NCI-H1930 (cell line): Measurements from ENCODE around the gene RAB1A.

ENCODE experiments used
- DNase-seq, 2 experiments: peaks; one replicate each; lab custom pipeline; 2025; lab: John Stamatoyannopoulos, UW

RAB1A gene

DNA sequence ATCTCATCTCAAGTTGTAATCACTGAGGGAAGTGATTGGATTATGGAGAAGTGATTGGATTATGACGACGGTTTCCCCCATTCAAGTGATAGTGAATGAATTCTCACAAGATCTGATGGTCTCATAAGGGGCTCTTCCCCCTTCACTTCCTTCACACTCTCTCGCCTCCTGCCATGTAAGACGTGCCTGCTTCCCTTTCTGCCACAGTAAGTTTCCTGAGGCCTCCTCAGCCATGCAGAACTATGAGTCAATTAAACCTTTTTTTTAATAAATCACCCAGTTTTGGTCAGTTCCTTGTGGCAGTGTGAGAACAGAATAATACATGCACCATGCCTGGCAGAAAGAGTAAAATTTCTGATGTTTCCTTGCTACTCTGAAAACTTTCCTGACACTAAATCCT, 37.1 kb downstream of the RAB1A start:
- DNase-seq: no peak

DNA sequence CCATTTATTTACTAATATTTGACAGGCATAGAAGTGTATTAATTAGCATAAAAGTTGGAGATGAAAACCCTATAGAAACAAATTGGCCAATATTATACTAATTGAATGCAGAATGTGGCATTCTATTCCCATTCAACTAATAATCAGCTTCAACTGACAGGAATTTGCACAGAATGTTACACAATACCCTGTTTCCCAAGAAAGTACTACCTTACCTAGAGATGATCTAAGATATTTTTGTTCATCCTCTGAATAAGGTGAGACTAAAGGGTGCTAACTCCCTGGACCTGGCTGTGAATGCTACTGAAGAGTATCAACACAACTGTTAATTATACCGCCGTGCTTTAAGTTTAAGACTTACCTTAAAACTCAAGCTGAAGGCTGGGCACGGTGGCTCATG, 44.8 kb downstream of the RAB1A start:
- no peak for DNase-seq

DNA sequence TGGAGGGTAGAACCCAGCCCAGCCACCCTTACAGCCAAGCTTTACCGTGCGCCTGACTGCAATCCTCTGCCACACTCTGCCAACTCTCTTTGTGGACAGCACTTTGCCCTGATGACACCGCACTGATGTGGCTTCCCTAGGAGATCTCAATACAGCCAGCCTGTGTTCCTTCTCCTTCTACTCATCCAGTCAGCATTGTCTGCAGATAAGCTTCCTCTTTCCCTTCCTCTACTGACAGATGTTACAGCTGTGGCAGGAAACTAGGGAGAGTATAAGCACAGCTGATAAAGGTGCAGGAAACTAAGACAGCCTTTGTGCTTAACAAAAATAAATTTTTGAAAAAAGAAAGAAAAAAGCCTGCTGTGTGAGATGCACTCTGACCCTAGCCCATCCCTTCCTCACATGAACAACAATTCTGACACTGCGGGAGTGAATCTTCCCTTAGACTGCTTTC, 48.6 kb downstream of the RAB1A start:
- no peak for DNase-seq

DNA sequence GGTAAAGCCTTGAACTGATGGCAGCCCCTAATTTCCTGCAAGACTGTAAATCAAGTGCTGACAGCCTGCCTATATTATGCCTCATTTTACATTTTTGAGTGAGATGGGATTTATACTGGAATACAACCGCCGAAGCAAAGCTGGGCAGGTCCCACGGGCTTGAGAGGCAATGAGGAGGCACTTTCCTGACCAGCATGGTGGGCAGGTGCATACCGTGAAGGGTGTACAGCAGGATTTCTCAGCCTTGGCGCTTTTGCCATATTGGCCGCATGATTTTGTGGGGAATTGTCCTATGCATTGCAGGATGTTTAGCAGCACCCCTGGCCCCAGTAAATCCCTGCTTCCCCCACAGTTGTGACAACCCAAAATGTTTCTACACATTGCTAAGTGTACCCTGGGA, 50.9 kb downstream of the RAB1A start:
- no peak for DNase-seq

DNA sequence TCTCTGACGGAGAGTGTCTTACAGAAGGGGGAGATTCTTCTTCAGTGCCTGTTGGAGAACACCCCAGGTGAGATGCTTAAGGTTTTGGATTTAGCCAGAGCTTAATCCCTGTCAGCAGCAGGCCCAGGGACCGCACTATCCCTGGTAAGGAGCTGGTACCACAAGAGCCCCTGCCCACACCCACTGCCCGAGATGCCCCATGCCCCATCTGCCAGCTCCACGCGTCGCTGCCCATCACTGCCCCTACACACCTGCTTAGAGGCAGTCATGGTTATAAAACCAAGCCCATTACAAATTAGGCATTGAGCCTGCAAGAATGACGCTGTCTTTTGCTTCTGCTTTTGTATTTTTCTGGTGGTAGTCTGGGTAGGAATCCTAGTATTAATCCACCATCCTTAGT, 52.0 kb downstream of the RAB1A start:
- no peak for DNase-seq

DNA sequence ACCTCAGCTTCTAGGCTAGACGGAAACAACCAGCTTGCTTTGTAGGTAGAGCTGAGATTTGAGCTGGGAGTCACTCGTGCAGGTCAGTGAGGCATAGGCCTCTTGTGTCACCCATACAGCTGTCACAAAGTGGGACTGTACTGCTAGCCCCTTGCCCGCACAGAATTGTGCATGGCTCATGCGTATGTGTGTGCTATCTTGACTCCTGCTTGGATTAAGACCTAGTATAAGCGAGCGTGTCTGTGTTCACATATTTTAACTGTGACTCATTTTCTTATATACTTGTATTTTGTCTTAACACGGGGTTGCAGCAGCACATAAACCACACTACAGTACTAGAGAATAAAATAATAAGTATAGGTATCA, 53.6 kb downstream of the RAB1A start:
- no peak for DNase-seq

DNA sequence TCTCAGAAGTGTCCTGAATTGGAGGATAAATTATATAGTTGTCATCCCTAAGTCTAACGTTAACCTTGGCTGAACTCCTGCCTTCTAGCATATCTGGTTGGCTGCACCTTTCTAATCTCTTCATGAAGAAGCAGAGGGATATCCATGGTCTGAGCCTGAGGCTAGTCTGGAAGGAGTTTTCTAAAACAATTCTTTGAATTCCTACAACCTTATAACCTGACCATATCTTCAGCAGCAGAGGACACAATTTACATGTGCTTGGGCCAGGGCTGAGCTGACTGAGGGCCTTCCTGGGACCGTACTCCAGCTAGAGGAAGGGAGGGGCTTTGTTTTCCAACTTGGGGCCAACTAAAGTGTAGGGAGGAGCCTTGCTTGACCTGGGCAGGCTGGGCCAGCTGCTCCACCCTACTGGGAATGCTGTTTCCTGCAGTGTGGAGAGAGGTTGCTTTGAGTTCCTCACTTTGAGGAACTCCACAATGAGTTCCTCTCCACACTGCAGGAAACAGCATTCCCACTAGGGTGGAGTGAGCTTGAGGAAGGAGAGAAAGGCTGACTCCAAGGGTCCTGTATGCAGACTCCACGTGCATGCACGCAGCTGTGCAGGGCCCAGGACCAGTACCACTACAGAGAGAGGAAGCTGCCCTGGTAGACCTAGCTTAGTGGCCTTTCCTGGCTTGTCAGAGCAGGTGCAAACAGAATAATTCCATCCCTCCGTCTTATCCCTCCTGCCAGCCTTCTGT, 54.1 kb downstream of the RAB1A start:
- DNase-seq: no peak

DNA sequence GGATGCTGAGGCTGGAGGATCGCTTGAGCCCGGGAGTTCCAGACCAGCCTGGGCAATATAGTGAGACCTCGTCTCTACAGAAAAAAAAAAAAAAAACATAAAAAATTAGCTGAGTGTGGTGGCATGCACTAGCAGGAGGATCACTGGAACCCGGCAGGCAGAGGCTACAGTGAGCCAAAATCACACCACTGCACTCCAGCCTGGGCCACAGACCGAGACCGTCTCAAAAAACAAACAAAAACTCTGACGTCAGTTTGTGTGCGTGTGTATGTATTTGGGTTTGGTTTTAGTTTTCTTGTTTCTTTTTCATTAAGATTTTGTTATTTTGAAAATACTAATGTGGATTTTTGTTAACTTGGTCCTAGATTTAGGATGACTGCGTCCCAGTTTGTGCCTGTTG, 54.7 kb downstream of the RAB1A start:
- no peak for DNase-seq

DNA sequence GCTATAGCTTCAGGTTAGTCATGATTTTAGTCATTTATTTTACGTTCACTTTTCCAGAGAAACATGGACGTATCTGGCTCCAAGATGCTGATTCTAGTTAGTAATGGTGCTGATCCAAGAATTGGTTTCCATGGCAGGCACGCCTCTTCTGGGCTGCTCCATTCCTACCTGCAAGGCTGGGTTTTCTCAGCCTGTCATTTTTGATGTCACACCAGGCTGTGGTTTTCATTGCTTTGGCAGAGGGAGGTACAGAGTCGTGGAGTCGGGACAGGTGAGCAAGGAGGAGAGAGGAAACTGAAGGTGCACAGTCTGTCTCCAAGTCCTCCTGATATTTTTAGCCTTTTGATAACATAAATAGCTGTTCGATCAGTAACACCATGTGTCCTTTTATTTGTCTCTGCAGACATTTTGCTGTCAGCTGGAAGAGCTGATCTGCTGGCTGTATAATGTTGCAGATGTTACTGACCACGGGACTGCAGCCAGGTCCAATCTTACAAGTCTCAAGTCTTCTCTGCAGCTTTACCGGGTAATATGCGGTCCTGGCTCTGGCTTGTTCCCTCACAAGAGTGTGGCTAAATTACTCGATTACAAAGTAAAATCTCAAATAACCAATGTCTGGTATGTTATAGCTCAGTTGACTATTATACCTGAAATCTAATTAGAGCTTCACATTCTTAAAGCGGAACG, 55.9 kb downstream of the RAB1A start:
- no peak for DNase-seq

DNA sequence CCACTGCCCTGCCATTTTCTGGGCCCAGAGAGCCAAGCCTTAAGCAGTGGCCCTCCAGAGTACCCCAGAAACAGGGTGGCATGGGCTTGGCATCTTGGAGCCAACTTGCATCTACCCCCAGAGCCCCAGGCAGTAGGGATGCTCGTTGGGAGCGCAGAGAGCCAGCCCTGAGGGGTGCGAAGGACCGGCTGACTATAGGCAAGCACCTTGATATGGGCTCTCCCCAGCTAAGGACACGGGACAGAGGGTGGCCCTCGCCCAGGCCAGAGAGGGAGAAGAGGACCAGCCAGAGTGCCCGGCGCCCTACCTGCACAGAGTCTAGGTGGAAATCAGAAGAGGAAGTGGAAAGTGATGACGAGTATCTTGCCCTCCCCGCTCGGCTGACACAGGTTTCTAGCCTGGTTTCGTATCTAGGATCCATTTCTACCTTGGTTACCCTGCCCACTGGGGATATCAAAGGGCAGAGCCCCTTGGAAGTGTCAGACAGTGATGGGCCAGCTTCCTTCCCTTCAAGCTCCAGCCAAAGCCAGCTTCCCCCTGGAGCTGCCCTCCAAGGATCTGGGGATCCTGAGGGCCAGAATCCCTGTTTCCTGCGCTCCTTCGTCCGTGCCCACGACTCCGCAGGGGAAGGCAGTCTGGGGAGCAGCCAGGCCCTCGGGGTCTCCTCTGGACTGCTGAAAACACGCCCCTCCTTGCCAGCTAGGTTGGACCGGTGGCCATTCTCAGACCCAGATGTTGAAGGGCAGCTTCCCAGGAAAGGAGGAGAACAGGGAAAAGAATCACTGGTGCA, 57.5 kb downstream of the RAB1A start:
- no peak for DNase-seq

DNA sequence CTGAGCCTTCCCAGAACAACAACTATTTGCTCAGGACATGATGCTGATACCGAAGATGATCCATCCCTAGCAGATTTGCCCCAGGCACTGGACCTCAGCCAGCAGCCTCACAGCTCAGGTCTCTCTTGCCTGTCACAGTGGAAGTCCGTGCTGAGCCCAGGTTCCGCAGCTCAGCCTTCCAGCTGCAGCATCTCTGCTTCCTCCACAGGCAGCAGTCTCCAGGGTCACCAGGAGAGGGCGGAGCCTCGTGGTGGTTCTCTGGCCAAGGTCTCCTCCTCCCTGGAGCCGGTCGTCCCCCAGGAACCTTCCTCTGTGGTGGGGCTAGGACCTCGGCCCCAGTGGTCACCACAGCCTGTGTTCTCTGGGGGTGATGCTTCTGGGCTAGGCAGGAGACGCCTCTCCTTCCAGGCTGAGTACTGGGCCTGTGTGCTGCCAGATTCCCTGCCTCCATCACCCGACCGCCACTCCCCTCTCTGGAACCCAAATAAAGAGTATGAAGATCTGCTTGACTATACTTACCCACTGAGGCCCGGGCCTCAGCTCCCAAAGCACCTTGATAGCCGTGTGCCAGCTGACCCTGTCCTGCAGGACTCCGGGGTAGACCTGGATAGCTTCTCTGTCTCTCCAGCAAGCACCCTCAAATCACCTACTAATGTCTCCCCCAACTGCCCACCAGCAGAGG, 58.3 kb downstream of the RAB1A start:
- DNase-seq: no peak

DNA sequence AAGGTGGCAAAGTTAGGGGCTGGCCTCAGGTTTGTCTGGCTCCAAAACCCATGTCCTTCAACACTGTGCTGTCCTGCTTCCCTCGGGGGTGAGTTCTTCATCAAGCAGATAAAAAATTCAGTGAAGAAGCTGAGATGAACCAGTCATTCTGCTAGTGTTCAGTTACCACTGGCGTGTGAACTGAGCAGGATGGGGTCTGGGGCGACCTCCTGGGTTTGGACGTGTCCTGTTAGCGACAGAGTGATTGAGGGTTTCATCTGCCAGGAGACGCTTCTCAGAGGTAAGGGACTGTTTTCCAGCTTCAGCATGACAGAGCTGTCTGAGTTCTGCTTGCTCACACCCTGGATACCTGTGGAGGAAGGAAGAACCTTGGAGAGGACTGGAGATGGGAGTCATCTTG, 59.0 kb downstream of the RAB1A start:
- DNase-seq: no peak

DNA sequence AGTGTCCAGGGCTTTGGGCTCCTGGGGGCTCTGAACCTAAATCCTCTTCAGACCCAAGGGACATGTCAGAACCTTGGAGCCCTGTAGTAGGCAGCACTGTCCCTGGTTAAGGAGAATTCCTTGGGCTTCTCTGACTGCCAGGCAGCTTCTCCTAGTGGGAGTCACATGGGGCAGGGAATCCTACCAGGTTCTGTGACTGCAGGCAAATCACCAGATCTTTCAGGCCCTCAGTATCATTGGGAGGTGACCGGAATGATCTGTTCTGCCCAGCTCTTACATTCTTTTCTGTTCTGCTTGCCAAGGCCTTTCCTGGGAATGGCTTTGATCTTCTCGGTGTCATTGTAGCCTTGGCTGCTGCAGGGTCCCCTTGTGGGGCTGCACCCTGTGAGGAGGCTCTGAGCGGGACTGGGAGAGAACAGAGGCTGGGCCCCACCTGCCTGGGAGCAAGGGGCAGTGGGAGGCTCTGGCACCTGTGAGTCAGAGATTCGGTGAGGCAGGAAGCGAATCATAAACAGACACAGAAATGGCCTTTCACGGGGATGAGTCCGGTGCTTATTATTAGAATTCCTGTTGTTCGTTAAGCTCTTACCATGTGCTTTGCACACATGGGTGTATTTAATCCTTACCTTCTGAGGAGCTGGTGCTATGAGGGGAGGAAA, 59.6 kb downstream of the RAB1A start:
- no peak for DNase-seq

DNA sequence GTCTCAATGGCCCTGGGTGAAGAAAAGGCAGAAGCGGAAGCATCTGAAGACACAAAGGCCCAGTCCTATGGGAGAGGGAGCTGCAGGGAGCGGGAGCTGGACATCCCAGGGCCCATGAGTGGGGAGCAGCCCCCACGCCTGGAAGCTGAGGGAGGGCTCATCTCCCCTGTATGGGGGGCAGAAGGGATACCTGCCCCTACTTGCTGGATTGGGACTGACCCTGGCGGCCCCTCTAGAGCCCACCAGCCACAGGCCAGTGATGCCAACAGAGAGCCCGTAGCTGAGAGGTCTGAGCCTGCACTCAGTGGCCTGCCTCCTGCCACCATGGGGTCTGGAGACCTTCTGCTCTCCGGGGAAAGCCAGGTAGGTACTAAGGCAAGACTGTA, 60.5 kb downstream of the RAB1A start:
- no peak for DNase-seq

DNA sequence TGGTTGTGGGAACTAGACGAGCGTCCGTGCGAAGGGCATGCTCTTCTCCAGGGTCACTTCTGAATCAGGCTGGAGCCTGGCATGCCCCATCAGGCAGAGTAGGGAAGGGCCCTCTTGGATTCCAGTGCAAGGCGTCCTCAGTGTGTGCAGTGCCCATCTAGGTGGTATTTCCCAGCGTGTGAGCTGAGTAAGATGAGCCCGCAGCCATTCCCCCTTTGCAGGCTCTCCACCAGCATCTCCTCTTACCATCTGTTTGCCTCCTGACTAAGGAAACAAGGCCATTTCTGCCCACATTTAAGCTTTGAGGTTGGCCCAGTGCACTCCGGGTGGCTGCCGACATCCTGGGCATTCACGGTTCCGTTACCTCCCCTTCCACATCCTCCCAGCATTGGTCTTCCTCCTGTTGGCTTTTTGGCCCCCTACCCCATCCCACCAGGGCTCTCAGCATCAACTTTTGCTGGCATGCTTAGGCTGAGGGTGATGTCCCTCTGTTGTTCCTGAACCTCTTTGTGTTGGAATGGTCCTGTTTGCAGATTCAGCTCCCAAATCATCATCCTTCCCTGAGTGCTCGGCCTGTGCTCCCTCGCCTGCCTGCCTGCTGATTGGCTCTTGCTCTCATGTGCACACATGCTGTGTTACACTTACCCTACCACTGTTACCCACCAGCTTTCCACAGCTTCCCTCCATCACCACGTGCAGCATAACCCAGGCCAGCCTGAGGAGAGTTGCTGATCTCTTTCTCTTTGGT, 61.9 kb downstream of the RAB1A start:
- DNase-seq: no peak

DNA sequence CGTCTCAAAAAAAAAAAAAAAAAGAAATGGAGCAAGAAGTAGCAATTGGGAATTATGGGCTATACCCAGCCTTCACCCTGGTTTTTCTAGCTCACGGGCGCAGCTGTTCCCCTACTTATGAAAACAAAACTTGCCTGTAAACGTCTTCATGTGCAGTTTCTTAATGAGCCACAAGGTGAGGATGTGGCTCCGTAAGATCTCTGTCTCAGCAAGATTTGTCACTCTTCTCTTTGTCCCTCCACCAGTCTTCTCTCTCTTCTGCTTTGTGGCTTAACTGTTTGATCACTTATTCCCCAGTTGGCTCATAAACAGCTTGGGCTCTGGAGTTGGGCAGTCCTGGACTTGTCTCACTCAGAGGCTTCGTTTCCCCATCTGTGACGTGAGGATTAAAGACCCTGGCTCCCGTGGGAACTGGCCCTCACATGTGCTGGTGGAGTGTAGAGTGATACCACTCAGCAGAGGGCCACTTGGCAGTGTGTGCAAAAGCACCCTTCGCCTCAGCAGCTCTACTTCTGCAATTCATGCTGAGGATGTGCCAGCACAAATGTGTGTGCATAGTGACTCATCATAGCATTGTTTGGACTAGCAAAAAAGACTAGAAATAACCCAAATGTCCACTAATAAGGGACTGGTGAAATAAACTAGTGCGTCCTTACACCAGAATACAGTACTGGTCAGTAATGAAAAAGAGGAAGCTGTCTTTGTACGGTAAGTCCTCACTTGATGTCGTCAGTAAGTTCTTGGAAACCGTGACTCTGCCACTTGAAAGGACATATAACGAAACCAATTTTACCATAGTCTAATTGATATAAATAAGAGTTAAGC, 65.0 kb downstream of the RAB1A start:
- DNase-seq: no peak

DNA sequence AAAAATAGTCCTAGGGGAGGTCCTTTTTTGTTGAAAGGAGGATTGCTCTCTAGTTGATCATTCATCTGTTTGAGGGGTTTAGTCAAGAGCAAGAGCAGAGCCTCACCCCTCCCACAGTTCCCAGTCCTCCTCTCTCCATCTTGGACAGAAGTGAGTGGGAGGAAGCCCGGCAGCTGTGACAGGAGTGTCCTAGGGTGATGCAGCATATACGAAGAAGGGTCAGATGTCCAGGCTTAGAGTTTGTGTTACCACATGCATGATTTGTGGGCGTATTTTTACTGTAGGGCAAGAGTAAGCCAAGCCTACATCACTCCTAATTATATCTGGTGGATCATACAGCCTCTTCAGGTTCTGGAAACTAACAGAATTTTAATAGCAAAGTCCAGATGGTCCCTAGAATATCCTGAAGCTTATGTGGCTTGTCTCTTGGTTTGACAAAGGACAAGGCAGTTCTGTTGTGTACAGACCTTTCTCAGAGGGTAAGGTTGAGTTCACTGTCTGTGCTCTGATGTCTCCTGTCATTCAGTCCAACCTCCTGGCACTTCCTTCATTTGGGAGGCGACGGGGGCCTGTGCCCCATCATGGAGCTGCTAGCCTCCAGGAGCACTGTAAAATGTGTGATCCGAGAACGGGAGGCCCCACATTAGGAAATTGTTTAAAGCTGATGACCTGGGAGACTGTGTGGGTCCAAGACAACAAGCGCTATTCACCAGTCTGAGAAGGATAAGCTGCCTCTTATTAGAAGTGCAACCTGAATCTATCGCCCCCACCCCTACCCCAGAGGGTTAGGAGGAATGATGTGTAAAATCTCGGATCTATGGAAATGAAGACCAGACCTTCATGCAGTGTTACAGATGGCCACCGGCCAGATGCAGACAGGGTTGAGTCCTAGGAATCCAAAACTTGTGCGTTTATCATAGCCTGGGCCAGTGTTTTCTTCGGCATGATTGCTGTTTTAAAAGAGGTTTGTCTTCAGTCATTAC, 66.8 kb downstream of the RAB1A start:
- DNase-seq: no peak

DNA sequence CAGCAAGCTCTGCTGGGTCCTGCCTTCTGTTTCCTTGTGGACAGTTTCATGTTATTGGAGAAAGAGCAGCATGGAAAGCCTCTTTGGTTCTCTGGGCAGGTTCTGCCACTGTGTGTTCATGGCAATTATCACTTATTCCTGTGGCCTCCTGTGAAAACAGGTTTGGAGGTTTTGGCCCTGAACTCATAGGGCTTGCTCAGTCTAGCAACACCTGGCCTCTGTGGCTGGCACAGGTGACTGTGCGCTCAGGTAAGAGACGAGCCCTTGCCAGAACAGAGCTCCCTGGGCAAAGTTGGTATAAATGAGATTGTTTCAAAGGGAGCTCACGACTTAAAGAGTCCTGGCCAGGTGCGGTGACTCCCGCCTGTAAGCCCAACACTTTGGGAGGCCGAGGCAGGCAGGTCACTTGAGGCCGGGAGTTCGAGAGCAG, 68.0 kb downstream of the RAB1A start:
- DNase-seq: no peak
